Measurements from ENCODE around the gene CACTIN.
"Not testable (repeated sequence)": the region's sequence is repeated elsewhere in the genome, so short reads cannot be mapped to it uniquely, and the experiment has no call there.

CACTIN gene

DNA sequence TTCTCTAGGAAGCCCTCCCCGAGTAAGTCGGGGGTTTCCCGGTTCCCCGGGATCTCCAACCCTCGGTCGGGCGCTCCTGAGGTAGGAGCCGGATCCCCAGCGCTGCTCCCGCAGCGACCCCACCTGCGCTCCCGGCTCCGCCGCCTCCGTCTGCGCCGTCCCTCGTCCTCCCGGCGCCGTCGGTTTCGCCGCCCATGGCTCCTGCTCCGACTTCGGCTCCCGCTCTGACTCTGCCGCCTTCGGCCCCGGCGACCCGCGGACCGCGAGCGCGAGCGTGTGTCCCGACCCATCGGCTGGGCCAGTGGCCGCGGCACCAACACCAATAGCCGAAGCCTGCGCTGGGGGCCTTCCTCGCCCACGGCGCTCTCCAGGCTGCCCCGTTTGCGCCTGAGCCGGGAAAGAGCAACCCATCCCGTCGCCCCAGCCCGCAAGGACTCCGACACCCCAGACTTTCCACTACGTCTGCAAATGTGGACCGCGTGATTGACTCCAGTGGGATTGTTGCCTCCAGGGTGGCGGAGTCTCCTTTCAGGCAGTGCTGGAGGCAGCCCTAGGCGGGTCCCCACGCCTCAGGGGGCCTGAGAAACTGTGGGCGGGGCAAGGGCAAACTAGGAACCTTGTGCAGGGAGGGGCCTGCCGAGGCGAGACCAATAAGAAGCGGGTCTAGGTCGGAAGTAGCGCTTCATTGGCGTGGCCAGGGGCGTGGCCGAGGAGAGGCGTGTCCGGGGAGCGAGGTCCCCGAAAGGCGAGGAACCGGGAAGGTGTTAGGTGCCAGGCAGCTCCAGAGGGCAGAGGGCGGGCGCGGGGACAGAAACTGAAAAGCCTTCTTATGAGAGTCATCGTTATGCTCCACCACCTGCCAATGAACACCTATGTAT is at the start of gene CACTIN:
Gene CACTIN, minus strand, starts transcription at position 318 of the 878 bp plus-strand sequence. Its CDS starts 28 bp downstream, at position 290.
- peak; percentile 96 for DNase-seq

DNA sequence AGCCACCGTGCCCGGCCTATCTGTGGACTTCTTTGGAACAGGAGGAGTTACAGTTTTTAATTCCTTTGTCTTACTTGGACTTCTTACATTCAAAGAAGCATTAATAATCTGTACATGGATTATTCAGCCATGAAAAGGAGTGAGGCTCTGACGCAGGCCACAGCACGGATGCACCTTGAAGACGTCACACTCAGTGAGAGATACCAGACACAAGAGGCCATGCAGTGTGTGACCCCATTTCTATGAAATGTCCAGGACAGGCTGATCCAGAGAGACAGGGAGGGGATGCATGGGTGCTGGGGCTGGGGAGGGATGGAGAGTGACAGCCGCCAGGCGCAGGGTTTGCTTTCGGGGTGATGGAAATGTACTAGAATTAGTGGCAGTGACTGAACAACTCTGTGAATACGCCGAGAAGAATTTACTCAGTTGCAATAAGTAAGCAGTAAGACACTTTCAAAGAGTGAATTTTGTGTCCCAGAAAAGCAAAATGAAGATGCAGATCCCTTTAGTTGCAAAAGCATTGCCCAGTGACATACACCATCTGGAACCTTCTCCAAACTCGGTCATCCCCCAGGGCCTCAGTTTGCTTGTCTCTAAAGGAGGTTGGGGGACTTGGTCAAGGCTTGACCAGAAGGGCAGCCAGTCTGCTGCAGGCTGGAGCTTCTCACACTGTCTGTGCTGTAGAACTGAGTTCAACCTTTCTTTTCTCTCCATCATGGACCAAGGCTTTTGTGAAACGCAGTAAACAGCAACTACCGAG is 48.4 kb upstream of the CACTIN start:
- DNase-seq, result no peak

DNA sequence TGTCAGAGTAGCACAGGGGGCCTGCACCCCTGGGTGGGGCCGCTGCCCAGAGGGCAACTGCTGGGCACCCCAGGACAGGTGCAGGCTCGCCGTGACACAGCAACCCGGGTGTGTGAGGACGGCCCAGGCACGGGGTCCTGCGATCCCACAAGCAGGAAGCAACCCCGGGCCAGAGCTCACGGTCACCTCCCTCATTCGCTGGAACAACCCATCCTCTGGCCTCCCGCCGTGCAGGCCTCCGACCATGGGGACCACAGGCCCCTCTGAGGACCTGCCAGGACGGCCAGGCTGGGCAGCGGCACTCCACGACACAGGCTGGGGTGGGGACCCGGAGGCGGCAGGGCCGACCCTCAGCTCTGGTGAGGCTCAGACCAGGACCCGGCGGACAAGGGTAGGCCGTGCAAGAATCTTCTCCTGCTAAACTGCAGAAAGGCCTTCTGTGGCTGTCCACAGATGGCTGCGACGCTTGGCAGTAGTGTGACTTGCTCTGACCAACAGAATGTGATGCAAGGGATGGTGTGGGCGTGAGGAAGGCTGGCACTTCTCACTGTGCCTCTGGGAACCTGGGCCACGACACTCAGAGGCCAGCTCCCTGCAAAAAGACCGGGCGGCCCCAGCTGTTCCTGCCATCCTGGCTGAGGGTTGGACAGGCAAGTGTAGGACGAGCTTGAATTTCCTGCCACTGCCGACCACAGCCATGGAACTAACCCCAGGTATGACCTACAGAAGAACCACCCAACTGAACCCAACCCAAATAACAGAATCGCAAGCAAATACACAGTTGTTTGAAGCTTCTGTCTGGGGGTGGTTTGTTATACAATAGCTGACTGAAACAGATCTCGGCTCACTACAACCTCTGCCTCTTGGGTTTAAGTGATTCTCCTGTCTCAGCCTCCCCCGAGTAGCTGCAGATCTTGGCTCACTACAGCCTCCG is 47.2 kb upstream of the CACTIN start:
- no peak for DNase-seq

DNA sequence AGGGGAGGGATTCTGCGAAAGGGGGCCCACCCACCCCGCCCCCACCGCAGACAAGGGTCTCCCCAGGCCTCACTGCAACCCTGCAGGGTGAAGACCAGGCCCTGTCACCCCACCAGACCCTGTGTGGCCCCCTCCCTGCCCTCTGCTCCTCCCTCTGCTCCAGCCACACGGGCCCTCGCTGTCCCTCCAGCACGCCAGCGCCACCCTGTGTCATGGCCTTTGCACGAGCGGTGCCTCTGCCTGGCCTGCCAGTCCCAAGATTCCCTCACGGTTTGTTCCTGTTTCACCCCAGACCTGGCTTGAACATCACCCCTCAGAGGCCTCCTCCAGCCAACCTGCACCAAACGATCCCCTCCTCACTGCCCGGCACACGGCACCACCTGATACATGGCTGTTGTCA is 46.4 kb upstream of the CACTIN start:
- DNase-seq, result no peak

DNA sequence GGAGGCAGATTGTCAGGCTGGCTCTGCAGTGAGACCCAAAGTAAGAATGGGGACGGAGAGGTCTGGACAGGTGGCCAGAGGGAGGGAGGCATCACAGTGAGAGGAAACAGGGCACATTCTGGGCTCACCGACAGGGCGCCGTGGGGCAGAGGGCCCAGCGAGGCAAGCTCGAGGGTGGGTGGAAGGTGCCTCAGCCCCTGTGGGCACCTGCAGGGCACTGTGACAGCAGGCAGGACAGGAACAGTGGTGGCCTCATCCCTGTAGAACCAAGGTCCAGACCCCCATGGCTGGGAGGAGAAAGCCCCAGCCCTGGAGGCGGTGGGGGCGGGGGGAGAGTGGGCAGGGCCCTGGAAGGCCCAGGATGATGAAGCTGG is 46.0 kb upstream of the CACTIN start:
- no peak for DNase-seq

DNA sequence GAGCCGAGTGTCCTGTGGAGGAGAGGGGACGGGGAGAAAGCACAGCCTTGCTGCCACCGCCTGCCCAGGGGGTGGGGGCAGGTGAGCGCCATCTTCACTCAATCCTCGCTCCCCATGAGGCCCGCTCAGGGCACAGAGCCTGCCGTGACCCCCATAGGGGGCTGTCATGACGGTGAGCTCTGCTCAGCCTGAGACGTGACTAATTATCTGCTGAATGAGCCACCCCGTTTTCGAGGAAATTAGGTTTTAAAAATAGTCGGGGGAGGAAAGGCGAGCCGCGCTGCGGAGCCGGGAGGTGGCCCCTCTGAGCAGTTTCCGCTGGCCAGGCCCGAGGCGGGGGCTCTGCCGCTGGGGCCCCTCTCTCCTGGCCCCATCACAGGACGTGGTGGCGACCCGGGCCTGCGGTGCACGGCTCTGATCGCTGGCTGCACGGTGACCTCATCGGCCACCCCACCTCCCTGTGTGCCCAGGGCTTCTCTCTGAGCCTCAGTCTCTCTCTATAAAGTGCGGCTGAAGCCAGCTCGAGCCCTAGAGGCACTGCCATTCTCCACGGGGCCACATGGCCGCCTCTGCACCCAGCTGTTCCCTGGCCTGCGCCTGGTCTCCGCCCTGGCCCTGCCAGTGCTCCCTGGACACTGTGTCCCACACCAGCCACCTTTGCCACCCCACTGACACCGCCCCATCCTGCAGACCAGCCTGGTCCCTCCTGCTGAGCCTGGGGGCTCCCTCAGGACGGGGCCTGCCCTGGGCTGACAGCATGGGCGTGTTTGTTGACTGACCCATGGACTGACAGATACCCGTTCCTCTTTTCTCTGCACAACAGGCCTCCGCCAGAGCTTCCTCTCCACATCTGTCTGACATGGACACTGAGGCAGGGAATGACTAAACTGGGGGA is 45.3 kb upstream of the CACTIN start:
- no peak for DNase-seq

GRCh38 chr19:3670796-3671679 is 44.4 kb upstream of the CACTIN start:
- no peak for DNase-seq

GRCh38 chr19:3669947-3670795 is 43.6 kb upstream of the CACTIN start:
- DNase-seq, result no peak

GRCh38 chr19:3669082-3669946 is 42.7 kb upstream of the CACTIN start:
- no peak for DNase-seq

- no peak for DNase-seq
These were observed 41.9 kb upstream of the CACTIN start for GRCh38 chr19:3668331-3669081.

DNA sequence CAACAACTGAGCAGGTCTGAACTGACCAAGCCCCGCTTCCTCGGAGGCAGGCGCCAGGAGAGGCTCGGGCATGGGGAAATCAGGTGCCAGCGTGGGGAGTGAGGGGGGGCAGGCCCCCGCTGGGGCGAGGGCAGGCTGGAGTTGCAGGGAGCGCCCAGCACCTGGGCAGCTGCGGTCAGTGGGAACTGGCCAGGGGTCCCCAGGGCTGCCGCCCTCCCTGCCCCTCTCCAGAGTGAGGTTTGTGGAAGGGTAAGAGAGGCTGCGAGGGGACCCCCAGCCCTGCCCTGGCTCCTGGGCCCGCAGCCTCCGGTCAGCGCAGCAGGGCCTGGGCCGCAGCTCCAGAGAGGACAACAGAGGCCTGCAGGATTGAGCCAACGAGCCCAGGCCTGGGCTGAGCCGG is 41.2 kb upstream of the CACTIN start:
- no peak for DNase-seq

GRCh38 chr19:3667037-3667638 is 40.5 kb upstream of the CACTIN start:
- no peak for DNase-seq

DNA sequence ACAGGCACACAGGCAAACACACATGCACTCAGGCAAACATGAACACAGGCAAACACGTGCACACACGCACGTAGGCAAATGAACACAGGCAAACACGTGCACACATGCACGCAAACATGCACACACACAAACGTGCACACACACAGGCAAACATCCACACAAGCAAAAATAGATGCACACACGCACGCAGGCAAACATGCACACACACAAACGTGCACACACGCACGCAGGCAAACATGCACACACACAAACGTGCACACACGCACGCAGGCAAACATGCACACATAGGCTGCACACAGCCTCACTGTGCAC is 39.9 kb upstream of the CACTIN start:
- DNase-seq, result not testable (repeated sequence)

GRCh38 chr19:3665681-3666544 is 39.3 kb upstream of the CACTIN start:
- DNase-seq, result no peak

GRCh38 chr19:3664879-3665642 is 38.5 kb upstream of the CACTIN start:
- DNase-seq, result no peak

DNA sequence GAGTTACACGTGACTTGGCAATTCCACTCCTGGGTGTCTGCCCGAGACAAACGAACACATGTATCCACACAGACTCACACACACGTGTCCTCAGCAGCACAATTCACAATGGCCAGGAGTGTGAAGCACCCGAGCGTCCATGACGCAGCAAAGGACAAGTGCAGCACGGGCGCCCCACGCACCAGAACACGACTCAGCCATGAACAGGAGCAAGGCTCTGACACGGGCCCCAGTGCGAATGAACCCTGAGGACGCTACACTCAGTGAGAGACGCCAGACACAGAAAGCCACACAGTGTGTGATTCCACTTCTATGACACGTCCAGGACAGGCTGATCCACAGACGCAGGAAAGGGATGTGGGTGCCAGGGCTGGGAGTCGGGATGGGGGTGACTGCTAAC is 37.2 kb upstream of the CACTIN start:
- DNase-seq, result no peak

Measured in SW 1271 (cell line).